ENCODE measurements around the gene ELP1.

- TF ChIP-seq, protein P1, sequence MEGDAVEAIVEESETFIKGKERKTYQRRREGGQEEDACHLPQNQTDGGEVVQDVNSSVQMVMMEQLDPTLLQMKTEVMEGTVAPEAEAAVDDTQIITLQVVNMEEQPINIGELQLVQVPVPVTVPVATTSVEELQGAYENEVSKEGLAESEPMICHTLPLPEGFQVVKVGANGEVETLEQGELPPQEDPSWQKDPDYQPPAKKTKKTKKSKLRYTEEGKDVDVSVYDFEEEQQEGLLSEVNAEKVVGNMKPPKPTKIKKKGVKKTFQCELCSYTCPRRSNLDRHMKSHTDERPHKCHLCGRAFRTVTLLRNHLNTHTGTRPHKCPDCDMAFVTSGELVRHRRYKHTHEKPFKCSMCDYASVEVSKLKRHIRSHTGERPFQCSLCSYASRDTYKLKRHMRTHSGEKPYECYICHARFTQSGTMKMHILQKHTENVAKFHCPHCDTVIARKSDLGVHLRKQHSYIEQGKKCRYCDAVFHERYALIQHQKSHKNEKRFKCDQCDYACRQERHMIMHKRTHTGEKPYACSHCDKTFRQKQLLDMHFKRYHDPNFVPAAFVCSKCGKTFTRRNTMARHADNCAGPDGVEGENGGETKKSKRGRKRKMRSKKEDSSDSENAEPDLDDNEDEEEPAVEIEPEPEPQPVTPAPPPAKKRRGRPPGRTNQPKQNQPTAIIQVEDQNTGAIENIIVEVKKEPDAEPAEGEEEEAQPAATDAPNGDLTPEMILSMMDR (IDR thresholded peaks at IDR 0.05; ENCODE audit: low read depth, low read length): no peak
- TF ChIP-seq EZH2phosphoT487 (IDR thresholded peaks at IDR 0.05; ENCODE audit: low read depth): no peak
Observed at GRCh38 chr9:108845507-108845906, 88.4 kb downstream of the ELP1 start.

All from OCI-LY3 (cell line).